GM21723 (cell line): ENCODE results near the gene MAST4.

Experiments used
- ATAC-seq: cut with Tn5 transposase; IDR thresholded peaks from one replicate; pipeline ENCODE4 v1.9.1; 2021; ENCODE audit warnings: mild to moderate bottlenecking, moderate library complexity; ENCODE audit not compliant: unreplicated experiment

The MAST4 gene

GRCh38 chr5:66644111-66644510 lies 47.9 kb downstream of the MAST4 start:
- ATAC-seq, result no peak

GRCh38 chr5:66645039-66645438 lies 48.8 kb downstream of the MAST4 start:
- no peak for ATAC-seq

GRCh38 chr5:66646570-66646969 lies 50.4 kb downstream of the MAST4 start:
- no peak for ATAC-seq

GRCh38 chr5:66647146-66647856 lies 51.1 kb downstream of the MAST4 start:
- ATAC-seq, result no peak

- ATAC-seq, result no peak
Observed at GRCh38 chr5:66652818-66653217, 56.6 kb downstream of the MAST4 start.

- no peak for ATAC-seq
Observed at GRCh38 chr5:66653325-66653724, 57.1 kb downstream of the MAST4 start.

DNA sequence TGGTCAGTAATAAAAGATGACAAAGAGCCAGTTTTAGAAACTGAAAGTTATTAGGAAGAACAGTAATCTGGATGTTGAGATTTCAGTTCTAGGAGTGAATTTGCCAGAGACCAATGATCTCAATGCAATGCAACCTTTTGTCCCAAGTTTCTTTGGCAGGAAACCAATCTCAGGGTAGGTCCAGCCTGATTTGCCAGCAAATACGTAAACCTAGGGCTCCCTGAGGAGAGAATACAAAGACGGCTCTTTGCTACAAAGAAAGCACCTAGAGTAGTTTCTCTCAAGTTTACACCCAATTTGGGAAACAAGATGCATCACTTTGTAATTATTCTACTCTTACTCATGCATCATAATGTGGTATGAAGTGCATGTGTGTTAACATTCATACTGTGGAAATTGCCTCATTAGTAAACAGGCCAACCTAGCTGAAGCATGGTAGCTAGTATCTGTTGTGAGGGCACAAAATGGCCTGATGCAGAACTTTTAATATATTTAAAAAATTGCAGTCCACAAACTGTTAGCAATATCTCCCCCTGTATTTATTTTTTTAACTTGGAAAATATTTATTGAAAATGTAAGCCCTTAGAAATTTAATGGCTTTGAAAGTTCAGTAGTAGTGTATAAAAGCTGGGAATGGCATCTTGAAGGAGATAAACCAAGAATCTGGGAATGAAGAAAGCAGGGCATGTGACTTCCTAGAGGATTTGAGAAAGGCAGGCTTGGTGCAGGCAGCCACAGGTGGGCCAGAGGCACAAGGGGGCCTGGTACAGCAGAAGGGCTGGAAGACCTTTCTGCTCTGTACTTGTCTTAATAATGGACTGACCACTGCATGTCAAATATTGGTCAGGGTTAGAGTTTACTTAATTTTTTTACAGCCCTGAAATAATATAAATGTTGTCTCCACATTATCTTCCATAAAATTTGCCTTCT lies 59.5 kb downstream of the MAST4 start:
- no peak for ATAC-seq

DNA sequence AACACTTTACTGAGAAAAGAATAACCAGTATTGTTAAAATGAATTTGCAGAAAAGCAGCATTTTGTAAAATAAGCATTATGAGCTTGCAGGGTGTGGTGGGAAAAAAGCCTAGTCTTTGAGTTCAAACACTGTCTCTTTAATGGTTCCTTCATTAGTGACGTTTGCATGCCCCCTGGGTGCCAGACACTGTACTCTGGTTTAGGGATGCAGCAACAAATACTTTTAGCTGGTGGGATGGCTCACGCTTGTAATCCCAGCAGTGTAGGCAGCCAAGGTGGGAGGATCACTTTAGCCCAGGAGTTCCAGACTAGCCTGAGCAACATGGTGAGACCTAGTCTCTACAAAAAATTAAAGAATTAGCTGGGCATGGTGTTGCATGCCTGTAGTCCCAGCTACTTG lies 62.3 kb downstream of the MAST4 start:
- no peak for ATAC-seq

DNA sequence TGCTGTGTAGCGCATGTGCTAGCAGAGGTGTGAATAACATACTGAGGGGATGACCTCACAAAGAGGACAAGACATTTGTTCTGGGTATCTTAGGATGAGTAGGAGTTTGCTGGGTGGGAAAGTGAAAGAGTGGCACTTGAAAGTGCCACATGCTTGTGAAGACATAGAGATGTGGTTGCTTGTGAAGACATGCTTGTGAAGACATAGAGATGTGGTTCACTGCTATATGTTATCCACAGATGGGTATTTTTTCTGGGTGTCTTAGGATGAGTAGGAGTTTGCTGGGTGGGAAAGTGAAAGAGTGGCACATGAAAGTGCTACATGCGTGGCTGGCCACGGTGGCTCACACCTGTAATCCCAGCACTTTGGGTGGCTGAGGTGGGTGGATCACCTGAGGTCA lies 63.6 kb downstream of the MAST4 start:
- ATAC-seq, result no peak

DNA sequence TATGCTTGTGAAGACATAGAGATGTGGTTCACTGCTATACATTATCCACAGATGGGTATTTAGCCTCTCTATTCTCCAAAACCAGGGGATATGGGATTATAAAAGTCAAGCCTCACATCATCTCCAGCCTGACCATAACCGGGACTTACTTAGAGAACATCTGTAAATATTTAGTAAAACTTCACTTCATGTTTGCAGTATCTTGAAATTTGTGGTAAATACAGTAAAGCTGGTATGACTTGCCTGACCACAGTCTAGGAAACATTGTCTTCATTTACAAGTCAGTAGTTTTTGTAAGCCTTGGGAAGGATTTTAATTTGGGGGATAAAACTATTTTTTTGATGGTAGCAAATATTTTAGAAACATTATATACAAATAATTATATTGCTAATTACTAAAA lies 64.2 kb downstream of the MAST4 start:
- no peak for ATAC-seq

DNA sequence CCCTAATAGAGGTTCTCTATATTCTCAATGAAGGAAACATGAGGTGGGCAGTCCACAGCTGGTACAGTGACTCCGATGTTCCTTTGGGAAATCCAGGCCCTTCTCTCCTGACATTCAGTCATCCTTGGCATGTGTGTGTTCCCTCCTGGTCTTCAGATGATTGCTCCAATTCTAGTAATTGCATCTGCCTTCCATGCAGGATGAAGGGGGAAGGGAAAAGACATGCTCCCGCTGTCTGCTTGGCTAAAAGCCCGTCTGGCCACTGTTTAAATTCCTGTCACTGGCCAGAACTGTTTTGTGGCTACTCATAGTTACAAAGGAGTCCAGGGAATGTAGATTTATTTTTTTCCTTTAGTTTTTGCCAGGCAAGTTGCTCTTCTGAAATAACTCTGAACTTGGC lies 65.0 kb downstream of the MAST4 start:
- ATAC-seq, result no peak

DNA sequence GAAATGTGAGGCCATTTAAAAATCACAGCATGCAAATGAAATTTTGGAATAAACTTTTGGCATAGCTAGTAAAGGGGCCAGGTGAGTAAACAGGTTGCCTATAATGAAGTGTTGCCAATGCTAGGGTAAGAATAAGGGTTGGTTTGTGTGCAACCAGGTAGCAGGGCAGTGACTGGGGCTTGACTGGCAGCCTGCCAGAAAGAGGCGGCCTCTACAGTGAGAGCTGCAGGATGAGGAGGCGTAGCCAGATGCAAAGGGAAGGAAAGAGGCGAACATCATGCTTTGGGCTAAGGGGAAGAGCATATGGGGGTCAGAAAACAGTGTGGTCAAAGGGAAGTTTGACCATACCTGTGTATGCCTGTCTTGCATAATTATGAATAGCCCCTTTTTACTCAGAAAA lies 70.6 kb downstream of the MAST4 start:
- ATAC-seq, result no peak

GRCh38 chr5:66669086-66669861 lies 73.1 kb downstream of the MAST4 start:
- ATAC-seq, result no peak

- no peak for ATAC-seq
Observed at GRCh38 chr5:66669862-66670195, 73.6 kb downstream of the MAST4 start.

- ATAC-seq, result no peak
Observed at GRCh38 chr5:66671305-66671704, 75.1 kb downstream of the MAST4 start.

- no peak for ATAC-seq
Observed at GRCh38 chr5:66674802-66675201, 78.6 kb downstream of the MAST4 start.

DNA sequence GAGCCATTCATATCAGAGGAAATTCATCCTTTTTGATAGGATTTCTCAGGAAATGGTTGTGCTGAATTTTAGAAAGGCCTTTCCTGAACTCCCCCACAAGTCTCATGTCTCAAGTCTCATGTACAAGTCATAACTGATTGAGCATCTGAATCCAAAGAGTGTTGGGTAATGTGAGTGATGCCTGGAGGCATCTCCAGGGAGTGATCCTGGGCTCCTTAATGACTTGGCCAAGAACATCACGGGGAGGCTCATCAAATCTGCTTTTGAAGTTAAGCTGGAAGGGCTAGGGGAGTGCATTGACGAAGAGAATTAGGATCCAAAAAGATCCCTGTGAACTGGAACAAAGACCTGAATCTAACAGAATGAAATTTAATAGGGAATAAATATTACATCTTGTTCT lies 79.2 kb downstream of the MAST4 start:
- ATAC-seq, result no peak

- ATAC-seq, result no peak
Observed at GRCh38 chr5:66680221-66680620, 84.0 kb downstream of the MAST4 start.

GRCh38 chr5:66680804-66681203 lies 84.6 kb downstream of the MAST4 start:
- ATAC-seq, result no peak

DNA sequence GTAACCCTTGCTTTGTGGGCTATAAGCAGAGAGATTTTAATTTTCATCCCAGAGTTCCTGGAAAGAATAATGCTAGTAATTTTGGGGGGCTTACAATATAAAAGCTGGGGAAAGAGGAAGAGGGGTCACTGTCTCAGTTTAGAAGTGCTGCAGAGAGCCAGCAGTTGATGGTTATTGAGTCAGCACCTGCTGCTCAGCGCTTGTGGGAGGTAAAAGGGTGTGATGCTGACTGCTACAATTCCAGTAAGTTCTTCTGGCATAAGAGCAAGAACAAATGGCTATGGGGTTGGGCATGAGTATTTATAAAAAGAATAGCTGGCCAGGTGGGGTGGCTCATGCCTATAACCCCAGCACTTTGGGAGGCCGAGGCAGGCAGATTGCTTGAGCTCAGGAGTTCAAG lies 88.5 kb downstream of the MAST4 start:
- ATAC-seq, result no peak

- ATAC-seq, result no peak
Observed at GRCh38 chr5:66689522-66690220, 93.5 kb downstream of the MAST4 start.
